ENCODE measurements around the gene ZNF718.

GRCh38 chr4:173666-174314 is 49.5 kb downstream of the ZNF718 start:
- no peak for TF ChIP-seq ARNTL (CRISPR knock-in tag; IDR thresholded peaks at IDR 0.05; ENCODE audit: borderline replicate concordance, low read depth)
- TF ChIP-seq RARB (CRISPR knock-in tag; IDR thresholded peaks at IDR 0.05) = no peak
- TF ChIP-seq CSDC2 (CRISPR knock-in tag; IDR thresholded peaks at IDR 0.05) = no peak
- TF ChIP-seq ZC3H10 (CRISPR knock-in tag; IDR thresholded peaks at IDR 0.05) = no peak
- TF ChIP-seq ZNF8 (CRISPR knock-in tag; IDR thresholded peaks at IDR 0.05) = no peak
- TF ChIP-seq ZFP30 (CRISPR knock-in tag; IDR thresholded peaks at IDR 0.05) = no peak
- no peak for TF ChIP-seq SNAI2 (CRISPR knock-in tag; IDR thresholded peaks at IDR 0.05)
- no peak for TF ChIP-seq CSRNP3 (CRISPR knock-in tag; IDR thresholded peaks at IDR 0.05)
- TF ChIP-seq ZFP3 (CRISPR knock-in tag; IDR thresholded peaks at IDR 0.05) = no peak
- TF ChIP-seq PATZ1 (CRISPR knock-in tag; IDR thresholded peaks at IDR 0.05; ENCODE audit: borderline replicate concordance) = no peak
- no peak for TF ChIP-seq CREB5 (CRISPR knock-in tag; IDR thresholded peaks at IDR 0.05; ENCODE audit: low read depth)

All from SK-N-SH treated with all-trans-retinoic acid at 6 μM for 48 hours (cell line).